HuH-7.5 (cell line): Measurements from ENCODE around the gene ADGRG1.

ENCODE experiments used
- DNase-seq: peaks from one replicate; pipeline ENCODE4 v3.0.0; 2011; ENCODE audit warnings: low spot score

ADGRG1 gene

GRCh38 chr16:57683636-57684545 lies 55.5 kb downstream of the ADGRG1 start:
- DNase-seq, result no peak

DNA sequence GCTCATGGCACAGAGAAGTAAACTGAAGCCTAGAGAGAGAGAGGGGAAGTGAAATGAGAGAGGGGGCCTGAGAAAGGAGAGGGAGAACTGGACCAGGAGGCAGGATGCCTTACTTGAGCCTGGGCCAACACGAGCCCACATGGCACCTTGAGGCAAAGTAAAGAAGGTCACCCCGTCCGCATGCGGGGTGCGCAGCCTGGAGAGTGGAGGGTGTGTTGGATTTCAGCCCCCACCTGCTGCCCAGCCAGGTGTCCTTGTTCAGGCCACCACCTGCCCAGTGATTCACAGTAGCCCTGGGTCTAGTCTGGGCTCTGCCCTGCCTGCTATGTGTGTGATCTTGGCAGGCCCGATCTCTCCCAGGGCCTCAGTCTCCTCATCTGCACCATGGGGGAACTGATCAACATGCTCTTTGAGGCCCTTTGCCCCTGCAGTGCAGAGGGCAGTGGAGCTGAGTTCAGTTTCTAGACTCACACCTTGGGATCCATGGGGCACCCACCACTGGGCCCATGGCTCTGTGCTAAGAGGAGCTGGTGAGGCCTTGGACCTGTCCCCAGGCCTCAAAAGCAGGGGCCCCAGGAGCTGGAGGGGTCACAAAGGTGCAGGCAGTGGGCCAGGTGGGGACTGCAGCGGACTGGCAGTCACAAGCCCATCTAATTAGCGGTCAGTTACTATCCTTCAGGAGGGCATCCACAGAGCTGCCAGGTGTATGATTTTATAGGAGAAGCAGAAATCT lies 56.4 kb downstream of the ADGRG1 start:
- DNase-seq, result no peak

DNA sequence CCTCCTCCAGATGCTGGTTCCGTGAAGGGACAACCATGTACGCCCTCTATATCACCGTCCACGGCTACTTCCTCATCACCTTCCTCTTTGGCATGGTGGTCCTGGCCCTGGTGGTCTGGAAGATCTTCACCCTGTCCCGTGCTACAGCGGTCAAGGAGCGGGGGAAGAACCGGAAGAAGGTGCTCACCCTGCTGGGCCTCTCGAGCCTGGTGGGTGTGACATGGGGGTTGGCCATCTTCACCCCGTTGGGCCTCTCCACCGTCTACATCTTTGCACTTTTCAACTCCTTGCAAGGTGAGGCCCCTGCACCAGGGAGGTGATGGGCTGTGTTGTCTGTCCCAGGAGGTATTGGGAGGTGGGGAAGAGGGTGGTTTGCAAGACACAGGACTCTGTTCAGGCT lies 57.2 kb downstream of the ADGRG1 start:
- DNase-seq, result no peak

DNA sequence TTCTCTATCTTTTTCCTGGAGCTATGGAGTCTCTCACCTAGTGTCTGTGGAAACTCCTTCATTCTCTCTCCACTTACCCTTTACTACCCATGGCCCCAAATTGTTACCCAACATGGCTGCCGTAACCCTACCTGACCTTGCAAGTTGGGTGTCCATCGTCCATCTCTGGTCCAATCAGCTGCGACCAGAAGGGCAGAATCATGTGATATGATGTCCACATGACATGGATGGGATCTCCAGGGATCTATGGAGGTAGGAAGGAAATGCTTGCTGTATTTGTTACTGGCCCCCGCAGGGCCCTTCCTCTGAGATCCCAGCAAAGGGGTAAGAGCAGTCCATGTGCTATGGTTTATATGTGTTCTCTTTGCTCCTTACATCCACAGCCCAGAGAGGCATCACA lies 58.1 kb downstream of the ADGRG1 start:
- no peak for DNase-seq

DNA sequence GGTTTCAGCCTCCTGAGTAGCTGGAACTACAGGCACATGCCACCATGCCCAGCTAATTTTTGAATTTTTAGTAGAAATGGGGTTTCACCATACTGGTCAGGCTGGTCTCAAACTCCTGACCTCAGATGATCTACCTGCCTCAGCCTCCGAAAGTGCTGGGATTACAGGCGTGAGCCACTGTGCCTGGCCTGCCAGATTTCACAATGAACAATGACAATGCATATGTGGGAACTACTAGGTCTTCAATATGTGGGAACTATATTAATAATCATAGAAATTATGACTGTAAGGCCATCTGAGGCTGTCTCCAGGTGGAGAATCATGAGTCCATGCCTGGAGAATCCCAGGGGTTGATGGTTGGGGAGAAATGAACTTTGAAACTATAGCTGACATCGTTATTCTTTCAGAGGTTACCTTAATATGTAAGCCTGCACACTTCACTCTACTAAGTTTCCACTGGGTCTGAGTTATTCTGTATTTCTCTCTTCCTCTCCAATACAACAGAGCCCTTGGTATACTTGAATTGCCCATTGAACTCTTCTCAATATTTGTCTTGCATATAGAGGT lies 59.0 kb downstream of the ADGRG1 start:
- no peak for DNase-seq

DNA sequence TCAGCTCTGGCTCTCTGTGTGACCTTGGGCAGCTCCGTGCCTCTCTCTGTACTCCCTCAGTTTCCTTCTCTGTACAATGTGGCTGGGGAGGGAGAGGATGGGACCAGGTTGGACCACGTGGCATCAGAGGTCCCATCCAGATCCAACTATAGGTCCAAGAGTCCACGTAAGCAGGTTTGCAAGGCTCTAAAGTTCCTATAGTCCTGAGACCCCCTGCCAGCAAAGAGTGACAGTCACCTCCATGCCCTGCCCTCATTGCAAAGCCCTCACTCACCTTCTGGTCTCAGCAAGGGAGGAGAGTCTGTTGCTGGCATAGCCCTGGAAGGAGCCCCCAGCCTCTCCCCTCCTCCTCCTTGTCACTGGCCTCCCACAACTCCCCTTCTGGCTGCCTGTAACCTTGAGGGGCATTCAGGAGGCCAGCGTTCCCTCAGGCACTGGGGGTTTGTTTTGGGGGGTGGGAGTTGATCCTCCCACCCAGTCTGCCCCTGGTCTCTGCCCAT lies 60.1 kb downstream of the ADGRG1 start:
- DNase-seq, result no peak

DNA sequence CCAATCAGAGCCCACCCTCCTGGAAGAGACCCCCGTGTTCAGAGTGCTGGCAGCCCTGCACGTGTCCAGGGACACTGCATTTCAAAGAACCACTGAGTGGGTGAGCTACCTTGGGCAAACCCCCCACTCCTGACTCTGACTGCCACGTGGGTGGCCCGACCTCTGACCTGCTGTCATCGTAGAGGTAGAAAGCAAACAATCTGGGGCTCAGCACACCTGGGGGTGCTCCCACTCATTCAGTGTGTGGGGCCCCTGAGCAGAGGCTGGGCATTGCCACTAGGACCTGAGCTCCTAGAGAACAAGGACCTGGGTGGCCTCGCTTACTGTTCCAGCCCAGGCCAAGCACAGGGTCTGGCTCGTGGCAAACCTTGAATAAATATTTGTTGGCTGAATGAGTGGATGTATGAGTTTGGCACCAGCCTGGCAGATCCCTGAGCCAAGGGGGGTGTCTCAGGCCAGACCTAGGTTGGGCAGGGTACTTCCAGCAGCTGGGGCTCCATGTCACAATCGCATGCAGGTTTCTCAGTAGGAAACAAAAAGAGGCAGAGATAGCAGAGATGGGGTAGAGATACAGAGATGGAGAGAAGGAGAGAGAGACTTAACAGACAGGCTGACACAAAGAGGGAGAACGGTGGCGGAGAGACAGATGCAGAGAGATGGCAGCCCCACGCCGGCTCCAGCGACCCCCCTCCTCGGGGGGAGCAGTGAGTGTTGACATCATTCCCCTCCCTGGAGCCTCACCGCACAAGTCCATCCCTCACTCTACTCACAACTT lies 60.7 kb downstream of the ADGRG1 start:
- DNase-seq, result no peak

DNA sequence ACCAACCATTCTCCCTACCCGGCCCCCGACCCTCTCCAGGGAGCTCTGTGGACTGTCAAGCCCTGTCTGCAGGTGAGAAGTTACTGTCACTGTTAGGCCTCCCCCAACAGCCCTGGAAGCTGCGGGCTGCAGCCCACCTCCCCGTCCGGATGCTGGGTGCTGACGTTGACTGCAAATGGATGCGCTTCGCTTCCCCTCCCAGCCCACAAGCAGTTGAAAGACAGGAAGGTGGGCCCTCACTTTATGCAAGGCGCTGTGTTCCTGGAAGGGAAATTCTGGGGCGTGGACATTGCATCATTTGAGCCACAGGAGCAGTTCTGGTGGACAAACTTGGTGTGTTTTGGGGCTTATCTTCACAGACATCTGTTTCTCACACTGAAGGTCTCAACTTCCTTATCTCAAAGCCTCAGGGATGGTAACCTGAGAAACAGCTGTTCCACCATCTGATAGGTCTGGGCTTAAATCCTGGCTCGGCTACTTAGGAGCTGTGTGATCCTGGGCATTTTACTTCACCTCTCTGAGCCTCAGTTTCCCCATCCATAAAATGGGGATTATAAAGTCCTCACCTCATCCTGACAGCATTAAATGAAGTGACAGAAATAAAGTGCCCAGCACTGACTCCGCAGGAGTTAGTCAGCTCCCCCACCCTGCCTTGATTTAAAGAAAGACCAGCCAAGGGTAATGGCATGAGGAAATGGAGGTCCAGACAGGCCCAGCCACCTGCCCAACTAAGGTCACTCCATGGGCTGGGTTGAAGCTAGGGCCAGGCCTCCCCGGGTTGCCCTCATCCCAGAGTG lies 61.5 kb downstream of the ADGRG1 start:
- DNase-seq, result no peak

- no peak for DNase-seq
These were observed 62.5 kb downstream of the ADGRG1 start for GRCh38 chr16:57690782-57691471.

- no peak for DNase-seq
These were observed 64.2 kb downstream of the ADGRG1 start for GRCh38 chr16:57692636-57693035.

GRCh38 chr16:57693550-57693949 lies 65.1 kb downstream of the ADGRG1 start:
- DNase-seq, result no peak

- DNase-seq, result peak; percentile 45
These were observed 65.8 kb downstream of the ADGRG1 start for GRCh38 chr16:57694231-57694724.

DNA sequence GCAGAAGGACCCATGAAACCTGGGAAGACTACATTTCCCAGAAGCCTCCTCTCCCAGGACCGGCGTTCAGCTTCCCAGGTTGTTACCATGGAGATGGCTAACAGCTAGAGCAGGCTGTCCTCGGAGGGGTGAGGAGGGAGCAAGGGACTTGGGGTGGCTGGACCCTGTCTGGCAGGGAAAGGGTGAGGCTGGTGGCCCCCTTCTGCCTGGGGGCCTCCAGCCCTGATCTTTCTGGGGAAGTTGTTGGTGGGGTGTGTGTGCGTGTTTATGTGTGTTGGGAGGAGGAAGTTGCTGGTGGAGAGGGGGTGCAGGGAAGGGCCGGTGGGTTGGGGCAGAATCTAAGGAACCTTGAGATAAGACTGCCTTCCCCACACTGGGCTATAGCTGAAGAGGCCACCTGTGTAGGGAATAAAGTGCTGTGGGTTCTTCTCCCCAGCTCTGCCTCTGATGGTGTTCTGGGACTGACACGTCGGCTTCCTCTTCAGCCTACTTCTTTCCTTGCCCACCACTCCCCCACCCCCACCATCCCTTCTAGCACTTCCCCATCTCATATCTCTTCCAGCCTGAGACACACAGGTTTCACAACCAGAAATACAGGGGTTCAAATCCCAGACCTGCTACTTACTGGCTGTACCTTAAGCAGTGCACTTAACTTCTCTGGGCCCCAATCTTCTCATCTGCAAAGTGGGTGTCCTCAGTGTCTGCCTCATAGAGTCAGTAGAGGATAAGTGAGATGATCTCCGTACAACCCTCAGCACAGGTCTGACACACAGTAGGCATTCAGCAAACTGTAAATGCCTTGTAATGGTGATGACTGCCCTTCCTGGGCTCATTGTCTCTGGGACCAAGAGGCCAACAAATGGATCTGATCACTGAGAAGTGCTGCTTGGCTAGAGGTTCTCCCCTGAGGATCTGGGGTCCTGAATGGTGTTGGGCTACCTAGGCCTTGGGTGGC lies 66.6 kb downstream of the ADGRG1 start, which contains the start of gene DRC7:
Gene DRC7, plus strand, starts transcription at position 82 of the 955 bp plus-strand sequence. CDS start 3,144 bp downstream, outside the sequence.
- DNase-seq, result peak; percentile 77

DNA sequence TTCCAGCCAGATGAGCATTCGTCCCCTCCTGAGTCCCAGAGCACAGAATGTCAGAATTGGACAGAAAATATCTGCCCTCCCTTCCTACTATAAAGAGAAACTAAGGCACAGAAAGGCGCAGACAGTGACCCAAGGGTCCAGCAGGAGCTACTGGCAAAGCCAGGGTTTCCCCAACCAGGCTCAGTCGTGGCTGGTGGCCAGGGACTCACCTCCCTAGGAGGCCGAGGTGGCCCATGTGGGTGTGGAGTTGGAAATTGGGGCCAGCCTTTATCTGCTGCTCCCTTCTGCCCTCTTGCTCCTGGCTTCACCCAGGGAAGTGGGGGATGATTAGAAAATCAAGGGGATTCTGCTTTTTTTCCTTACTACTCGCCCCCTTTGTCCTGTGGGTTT lies 67.2 kb downstream of the ADGRG1 start:
- no peak for DNase-seq

GRCh38 chr16:57696240-57696639 lies 67.8 kb downstream of the ADGRG1 start:
- no peak for DNase-seq

DNA sequence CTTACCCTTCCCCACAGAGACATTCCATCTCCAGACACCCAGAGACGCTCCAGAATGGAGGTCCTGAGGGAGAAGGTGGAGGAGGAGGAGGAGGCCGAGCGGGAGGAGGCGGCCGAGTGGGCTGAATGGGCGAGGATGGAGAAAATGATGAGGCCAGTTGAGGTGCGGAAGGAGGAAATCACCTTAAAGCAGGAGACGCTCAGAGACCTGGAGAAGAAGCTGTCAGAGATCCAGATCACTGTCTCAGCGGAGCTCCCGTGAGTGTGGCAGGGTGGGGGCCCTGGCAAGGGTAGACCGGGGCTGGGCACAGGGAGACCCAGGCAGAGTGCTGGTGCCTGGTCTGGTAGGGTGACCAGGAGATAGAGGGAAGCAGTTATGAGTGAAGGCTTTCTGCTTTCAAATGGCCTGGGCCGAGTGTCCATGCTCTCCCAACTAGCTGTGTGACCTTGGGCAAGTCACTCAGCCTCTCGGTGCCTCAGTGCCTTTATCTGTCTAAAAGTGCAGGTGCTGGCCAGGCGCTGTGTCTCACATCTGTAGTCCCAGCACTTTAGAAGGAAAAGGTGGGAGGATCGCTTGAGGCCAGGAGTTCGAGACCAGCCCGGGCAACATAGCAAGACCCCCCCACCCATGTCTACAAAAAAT lies 69.6 kb downstream of the ADGRG1 start:
- no peak for DNase-seq

DNA sequence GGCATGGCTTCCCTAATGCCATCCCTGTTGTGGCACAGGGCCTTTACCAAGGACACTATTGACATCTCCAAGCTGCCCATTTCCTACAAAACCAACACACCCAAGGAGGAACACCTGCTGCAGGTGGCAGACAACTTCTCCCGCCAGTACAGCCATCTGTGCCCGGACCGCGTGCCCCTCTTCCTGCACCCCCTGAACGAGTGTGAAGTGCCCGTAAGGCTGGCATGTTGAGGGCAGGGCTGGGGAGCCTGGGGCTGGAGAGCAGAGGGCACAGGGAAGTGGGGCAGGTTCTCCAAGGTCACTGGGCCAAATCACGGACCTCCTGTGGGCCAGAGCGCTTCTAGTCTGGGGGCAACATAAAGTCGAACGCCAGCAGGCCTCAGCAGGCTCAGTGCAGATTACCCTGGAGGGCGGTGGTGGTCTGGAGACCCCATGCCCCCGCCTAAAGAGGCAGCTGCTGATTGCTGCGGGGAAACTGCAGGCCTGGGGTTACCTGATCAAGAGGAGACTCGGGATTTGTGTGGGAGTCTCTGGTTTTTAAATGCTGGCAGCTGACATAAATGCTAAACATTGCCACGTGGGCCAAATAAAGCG lies 70.5 kb downstream of the ADGRG1 start:
- DNase-seq, result no peak

DNA sequence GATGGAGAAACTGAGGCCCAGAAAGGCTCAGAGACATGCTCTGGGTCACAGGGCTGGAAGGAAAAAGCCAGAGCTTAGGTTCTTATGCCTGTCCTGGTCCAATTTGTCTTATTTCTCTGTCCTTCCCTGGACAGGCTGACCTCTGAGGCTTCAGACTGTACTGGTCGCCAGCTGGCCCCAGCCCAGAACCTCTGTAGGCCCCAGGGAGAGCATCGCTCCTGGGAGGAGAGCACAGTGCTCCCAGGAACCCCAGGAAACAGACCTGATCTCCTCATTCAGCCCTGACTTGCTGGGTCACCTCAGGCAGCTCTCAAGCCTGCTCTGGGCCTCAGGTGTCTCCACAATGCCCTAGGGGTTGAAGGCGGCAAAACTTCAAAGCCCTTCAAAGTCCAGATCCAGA lies 71.1 kb downstream of the ADGRG1 start:
- DNase-seq, result no peak
